Activated T-helper 1 cell treated with anti-CD3 and anti-CD28 coated beads, Interleukin-2, amount 50 U/mL, for 16 hours (primary cell): ENCODE measurements around the gene APLP2.

Experiments
- DNase-seq, 2 donors: peaks; one replicate each; pipeline ENCODE4 v3.0.0-alpha.2; 2020; ENCODE audit warnings: low read depth in 1 of 2, low spot score in 1 of 2

Gene APLP2

DNA sequence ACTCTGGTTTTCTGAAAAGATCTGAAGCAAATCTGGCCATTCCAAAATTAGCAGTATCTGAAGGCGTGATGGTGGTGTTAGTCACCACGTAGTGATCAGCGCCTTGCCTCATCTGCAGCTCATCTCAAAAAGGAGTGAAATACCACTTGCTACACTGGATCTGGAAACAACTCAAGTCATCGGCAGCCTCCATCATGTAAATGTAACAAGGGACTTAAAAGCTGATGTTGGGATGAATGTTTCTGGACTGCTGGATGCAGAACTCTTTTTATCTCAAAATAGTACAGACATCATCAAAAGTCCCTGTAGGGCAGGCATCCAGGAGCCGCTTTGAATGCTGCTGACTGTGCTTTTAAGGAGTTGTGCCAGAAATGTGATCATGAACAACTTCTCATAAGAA, 14.1 kb upstream of the APLP2 start:
- no peak for DNase-seq

- no peak for DNase-seq
Observed at GRCh38 chr11:130061017-130061416, 8.7 kb upstream of the APLP2 start.

DNA sequence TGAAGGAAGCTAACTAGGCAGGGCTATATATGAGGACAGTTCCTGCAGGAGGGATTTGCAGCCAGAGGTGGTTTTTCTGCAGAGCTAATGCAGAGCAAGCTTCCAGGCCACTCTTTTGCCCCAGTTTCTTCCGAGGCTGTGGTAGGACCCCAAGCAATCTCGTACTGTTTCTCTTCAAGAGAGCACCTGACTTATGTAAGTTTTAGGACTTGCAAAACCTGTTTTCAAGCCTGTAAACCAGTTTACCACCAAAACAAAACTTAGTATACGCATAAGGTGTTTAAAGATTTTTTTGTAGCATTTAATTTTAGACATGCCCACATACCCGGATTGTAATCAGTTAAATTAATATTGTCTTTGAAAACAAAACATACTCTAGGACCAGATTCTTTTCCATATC, 7.7 kb upstream of the APLP2 start:
- no peak for DNase-seq

DNA sequence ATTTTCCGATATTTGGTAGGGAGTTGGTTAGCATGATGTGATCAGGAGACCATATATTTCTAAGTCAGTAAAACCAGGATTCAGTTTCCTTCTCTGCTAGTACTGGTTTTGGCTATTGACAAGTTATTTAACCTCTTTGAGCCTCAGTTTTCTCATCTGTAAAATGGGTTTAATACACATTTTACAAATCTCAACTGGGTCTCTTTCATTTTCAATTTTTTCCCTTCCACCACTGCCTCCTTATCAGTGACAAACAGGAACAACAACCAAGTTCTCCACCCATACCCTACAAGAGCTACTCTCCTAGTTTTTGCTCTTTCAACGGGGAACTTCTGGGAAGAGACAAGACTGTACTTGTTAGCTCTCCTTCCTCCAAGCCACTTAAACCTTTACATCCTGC, 6.2 kb upstream of the APLP2 start:
- no peak for DNase-seq

DNA sequence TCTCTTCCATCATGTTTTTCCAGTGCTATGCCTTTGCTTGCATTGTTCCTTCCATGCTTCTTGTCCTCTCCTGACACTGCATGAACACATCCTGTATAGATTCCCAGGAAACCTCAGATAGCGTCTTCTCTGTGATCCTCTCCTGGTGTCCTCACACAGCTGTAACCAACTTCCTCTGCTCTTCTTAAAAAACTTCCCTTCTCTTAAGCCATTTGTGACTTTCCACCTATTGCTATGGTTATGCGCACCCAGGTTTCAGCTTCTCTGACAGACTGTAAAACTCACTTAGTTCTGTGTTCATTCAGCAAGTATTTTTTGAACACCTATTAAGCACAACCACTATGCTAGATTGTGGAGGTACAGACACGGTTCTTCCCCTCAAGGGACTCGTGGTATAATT, 5.1 kb upstream of the APLP2 start:
- DNase-seq = no peak

DNA sequence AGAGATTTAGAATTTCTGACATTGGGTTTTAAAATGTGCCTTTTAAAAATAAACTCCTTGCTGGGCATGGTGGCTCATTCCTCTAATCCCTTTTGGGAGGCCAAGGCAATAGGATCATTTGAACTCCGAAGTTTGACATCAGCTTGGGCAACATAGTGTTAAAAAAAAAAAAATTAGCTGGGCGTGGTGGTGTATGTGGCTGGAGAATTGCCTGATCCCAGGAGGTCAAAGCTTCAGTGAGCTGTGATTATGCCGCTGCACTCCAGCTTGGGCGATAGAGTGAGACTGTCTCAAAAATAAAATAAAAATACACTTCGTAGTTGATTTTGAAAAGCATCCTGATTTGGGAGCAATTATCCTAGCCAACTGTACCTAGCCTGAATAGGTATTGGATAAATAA, 3.4 kb upstream of the APLP2 start:
- no peak for DNase-seq

GRCh38 chr11:130068546-130068985, 1.1 kb upstream of the APLP2 start:
- no peak for DNase-seq

GRCh38 chr11:130068986-130069658, 572 bp upstream of the APLP2 start:
- DNase-seq = peak; percentile 25 to 36

DNA sequence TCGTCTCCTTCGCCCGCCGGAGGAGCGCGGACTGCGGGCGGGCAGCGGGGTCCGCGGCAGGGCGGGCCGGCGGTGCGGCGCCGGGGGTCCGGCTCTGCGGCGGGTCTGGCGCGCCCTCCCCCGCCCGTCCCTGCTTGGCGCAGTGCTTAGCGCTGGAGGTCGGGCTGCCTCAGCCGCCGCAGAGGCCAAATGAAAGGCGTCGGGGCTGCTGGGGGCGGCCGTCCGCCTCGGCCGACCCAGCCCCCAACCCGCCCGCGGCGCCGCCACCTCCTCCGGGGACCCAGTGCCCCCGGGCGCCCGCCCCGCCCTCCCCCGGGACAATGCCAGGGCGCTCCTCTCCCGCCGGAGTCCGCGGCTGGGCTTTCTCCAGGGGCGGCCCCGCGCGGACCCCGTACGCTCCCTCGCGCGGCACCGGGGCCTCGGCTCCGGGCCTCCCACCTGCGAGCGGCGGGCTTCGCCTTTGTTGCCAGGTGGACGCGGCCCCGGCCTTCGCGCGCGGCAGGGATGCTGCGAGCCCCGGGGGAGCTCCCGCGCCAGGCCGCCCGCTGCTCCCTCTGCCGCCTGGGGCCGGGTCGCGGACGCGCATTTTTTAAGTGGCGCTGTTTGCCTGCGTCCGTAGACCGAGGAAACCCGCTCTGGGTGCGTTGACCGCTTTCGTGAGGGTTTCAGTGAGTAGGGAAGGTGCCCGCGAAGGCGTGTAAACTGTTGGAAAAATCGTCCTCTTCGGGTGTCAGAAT, 583 bp downstream of the APLP2 start:
- peak; percentile 22 to 23 for DNase-seq

DNA sequence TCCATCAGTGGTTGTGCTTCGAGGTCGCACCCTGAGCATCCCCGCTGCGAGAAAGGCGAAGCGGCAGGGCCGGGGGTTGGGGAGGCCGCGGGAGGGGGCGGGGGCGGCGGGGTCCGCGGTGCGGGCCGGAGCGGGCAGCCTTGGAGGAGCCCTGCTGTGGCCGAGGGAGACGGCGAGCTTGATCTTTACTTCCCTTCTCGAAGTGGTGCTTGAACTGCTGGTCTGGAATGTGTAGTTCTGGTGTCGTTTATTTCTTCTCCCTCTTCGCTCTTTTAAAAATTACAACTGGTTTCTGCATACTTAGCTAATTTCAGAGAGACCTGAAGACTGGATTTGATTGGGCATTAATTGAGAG, 1.1 kb downstream of the APLP2 start:
- DNase-seq = no peak

DNA sequence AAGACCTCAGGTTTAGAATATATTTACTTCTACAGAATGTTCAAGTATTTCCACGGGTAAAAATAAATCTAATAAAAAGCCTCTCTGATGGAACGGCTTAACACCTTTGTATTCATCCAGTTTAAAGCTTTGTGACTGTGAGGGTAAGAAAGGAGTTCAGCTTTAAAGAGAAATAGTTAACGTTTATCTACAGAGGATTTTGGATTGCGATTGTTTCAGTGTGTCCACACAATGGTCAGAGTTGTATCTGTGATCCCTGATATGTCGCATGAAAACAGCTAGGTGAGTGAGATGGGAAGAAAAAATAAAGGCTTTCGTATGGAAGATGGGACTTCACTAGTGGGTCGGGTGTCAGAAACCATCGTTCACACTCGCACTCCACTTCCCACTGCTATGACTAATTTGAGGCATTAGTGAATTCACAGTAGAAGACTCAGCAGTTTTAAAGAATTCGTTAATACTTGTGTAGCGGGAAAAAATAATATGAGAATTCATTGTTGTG, 1.6 kb downstream of the APLP2 start:
- DNase-seq = no peak

- DNase-seq = no peak
Observed at GRCh38 chr11:130074736-130075135, 5.0 kb downstream of the APLP2 start.

DNA sequence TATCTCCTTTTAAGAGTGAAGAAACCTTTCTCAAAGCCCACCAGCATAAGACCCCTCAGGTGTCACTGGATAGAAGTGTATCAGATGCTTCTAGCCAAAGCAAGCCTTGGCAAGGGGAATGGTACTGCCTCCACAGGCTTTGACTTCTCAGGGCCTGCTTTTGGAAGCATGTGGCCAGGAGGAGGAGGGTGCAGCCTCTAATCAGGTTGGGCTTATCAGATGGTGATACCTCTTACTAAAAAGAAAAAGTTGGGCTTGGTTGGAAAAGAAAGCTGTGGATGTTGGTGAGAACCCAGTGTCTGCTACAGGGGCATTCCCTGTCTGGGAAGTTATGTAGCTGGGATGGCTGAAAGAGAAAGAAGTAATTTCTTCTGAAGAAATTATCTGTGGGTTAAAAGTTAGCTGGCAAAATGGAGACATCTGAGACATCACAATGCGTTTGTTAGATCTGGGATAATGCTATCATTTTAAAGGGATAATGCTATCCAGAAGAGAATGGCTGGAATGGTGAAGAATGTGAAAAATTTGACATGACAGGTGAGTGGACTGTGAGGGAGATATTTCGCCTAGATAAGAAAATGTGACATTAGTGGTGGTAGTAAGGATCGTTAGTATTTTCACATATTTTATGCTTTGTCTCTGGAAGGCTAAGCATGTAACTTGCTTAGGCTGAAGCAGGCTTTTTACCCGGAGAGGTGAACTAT, 7.2 kb downstream of the APLP2 start:
- DNase-seq = no peak

GRCh38 chr11:130077671-130078070, 8.0 kb downstream of the APLP2 start:
- no peak for DNase-seq

GRCh38 chr11:130078080-130078479, 8.4 kb downstream of the APLP2 start:
- no peak for DNase-seq

- DNase-seq = no peak
Observed at GRCh38 chr11:130085671-130086290, 16.1 kb downstream of the APLP2 start.

DNA sequence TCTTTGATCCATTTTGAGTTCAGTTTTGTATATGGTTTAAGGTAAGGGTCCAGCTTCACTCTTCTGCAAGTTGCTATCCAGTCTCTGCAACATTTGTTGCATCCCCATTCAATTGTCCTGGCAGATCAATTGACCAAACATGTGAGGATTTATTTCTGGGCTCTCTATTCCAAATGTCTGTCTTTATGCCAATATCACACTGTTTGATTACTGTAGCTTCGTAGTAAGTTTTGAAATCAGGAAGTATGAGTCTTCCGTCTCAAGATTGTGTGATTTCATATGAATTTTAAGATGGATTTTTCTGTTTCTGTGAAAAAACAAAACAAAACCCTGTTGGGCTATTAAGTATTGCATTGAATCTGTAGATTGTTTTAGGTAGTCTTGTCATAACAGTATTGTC, 17.0 kb downstream of the APLP2 start:
- DNase-seq = no peak

DNA sequence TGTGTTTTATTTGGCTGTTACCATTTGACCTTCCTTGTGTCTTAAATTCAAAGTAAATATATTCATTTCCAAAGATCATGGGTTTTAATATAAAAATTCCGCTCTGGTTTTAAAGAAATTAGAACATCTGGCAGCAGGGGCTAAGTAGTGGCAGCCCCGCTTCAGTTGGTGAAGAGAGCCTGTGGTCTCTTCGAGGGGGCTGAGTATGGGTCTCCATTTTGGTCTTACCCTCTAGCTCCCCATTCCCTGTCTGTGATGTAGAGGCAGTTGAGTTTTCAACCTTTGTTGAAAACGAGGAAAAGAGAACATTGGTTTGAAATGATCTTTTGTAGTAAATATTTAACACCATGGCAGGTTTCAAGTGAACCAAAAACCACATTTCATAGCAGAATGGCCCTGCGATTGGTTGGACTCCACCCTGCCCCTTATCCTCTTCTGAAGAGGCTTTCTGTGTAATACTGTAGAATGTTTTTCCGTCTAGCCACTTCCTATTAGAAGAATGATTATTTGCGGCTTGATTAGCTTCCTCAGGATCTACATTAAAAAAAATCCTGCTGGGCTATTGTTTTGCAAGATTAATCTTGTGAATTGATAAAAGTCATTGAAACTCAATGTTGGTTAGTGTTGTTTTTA, 17.7 kb downstream of the APLP2 start:
- DNase-seq = no peak

- no peak for DNase-seq
Observed at GRCh38 chr11:130088217-130088616, 18.5 kb downstream of the APLP2 start.

DNA sequence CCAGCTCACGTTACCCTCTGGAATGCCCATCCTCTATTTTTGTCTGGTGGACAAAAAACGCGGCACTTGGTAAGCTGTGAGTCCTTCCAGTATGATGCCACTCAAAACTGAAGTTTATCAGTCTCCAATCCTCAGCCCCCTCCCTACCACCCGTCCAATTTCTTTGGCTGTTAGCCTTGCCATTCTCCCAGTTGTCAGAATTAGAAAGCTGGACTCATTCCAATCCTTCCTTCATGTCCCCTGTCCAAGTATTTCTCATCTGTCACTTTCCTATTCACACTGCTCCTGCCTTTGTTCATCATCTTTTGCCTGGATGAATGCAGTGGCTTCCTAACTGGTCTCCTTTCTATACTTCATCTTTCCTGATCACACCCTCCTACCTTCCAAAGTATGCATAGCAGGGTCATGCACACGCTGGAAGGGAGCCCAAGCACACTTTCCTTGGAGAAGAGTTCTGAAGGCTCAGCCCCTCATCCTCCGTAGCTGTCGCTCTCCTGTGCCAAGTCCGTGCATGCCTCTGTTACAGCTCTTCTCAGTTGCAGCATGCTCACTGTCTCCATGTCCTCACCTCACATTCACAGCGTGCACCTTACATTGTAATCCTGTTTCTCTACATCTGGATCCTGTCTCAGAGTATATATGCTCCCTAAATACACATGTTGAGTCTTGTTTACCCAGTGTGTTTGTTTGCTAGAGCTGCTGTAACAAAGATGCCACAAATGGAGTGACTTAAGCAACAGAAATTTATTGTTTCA, 19.4 kb downstream of the APLP2 start:
- no peak for DNase-seq

- no peak for DNase-seq
Observed at GRCh38 chr11:130089674-130090073, 20.0 kb downstream of the APLP2 start.
